Measurements from ENCODE around the gene IGSF22. TPM values are rescaled to one million over a fixed set of nuclear protein-coding genes. Genes with fewer than 3 reads are reported as not detected.

IGSF22 gene
- polyA plus RNA-seq, 1 of the 3 experiments (the other 2 are of a cell fraction): 0.02 TPM

DNA sequence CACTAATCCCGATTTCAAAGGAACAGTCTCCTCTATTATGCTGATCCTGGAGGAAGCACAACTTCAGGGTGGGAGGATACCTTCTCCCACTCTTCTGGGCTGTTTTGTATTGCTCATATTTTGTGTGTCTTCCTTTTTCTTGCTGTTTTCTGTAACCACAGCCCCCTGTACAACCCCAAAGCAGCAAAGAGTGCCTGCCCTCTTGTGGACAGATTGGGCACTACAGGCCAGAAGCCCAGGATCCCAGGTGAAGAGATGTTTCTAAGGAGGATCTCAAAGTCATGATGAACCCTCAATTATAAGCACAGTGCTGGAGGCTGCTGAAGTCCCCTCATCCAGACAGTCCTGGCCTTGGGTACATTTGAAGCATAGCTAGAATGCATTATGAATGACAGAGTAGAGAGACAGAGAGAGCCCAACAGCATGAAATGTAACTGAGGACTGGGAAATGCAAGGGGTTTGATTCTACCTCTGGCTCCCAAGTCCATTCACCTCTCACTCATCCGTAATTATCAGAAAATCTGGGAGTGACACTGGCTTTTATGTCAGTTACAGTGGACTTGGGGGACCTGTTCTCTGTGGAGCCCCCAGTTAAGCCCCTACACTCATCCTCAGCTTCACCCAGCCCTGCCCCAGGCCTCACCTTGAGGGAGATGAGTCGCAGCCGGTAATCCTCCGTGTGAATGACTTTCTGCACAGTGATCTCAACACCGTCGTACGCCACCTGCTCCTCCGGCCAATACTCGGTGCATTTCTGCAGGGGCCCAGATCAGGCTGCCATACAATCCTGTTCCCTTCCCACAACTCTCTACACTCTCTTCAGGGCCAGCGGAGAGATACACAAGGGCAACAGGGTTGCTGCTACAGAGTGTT lies 6.2 kb upstream of the IGSF22 start (continued):
- TF ChIP-seq RCOR1 (IDR thresholded peaks at IDR 0.05; ENCODE audit: low read length) (no peak), MXI1 (IDR thresholded peaks at IDR 0.05; ENCODE audit: low read depth, low read length) (no peak)

DNA sequence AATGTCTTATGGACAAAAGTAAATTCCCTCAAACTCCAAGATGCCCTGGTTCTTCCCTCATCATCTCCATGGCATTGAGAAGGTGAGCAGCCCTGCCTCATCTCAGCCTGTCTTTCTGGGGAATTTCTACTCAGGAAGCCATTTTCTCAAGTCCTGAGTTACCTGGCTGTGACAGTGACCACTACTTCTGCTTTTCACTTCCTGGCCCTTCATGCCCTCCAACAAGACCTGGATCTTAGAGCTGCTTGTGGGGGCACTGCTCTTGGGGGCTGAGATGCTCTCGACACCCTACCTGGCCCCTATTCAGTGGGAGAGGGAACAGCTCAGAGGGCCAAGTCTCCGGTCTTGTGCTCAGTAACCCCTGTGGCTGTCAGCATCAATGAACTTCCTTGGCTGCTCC lies 5.5 kb upstream of the IGSF22 start:
- no peak overlapping the region; the same call in 1 of the 2 replicates for H2AFZ ChIP-seq (ENCODE audit: low read depth)
- H3K4me2 ChIP-seq: no peak overlapping the region
- DNase-seq: no peak
- no peak overlapping the region for H3K9ac ChIP-seq
- ChIA-PET CTCF (interaction anchor here (0.6 to 7.2 kb wide), 26 partner anchors 9 to 616 kb away, joined by 3 to 103 read pairs (median 4); no protein-coding TSS in a partner anchor), POLR2A (interaction anchor here (0.9 kb wide), 1 partner anchor 348 kb away, joined by 3 read pairs; no protein-coding TSS in a partner anchor)
- no peaks in the 10 kb centered on the region for H3K9me3 ChIP-seq
- H3K9me2 ChIP-seq: no peaks in the 10 kb centered on the region
- no peaks in the 10 kb centered on the region for H3K36me3 ChIP-seq (replicated peaks in 1 of 2; ENCODE audit: control insufficient read depth in 1 of 2, insufficient read depth in 2 of 2, low read length in 1 of 2)
- TF ChIP-seq FOXJ3 (CRISPR knock-in tag; IDR thresholded peaks at IDR 0.05) (no peak), FOXM1 (IDR thresholded peaks at IDR 0.05; ENCODE audit: low read depth) (no peak), SMC3 (IDR thresholded peaks at IDR 0.05; ENCODE audit: low read depth, low read length) (no peak)
- TF ChIP-seq, protein P1, sequence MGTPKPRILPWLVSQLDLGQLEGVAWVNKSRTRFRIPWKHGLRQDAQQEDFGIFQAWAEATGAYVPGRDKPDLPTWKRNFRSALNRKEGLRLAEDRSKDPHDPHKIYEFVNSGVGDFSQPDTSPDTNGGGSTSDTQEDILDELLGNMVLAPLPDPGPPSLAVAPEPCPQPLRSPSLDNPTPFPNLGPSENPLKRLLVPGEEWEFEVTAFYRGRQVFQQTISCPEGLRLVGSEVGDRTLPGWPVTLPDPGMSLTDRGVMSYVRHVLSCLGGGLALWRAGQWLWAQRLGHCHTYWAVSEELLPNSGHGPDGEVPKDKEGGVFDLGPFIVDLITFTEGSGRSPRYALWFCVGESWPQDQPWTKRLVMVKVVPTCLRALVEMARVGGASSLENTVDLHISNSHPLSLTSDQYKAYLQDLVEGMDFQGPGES (IDR thresholded peaks at IDR 0.05; ENCODE audit: low read depth, low read length): no peak
- H3K4me1 ChIP-seq (ENCODE audit: control insufficient read depth in 1 of 2, insufficient read depth in 2 of 2, low read depth in 1 of 2, low read length in 1 of 2): no peaks in the 10 kb centered on the region; a peak in 1 of 4 replicates
- no peaks in the 10 kb centered on the region for H4K20me1 ChIP-seq (ENCODE audit: insufficient read depth)
- no peak overlapping the region for H3K27ac ChIP-seq (ENCODE audit: low read depth in 2 of 2, low read length in 1 of 2)
- H3K4me3 ChIP-seq (ENCODE audit: low read depth in 2 of 2, low read length in 1 of 2): no peak overlapping the region
- no peaks in the 10 kb centered on the region for H3K79me2 ChIP-seq (ENCODE audit: insufficient read depth)
- WGBS (ENCODE audit: low lambda C conversion rate): 94% methylated on average over 2 of the region's 2 CpGs
- no peaks in the 10 kb centered on the region for H3K27me3 ChIP-seq (ENCODE audit: insufficient read depth)
- H3F3A ChIP-seq (replicated peaks; ENCODE audit: insufficient read depth): no peaks in the 10 kb centered on the region

- TF ChIP-seq FOSL2 (IDR thresholded peaks at IDR 0.05; ENCODE audit: borderline replicate concordance, low read depth) (no peak), PBX3 (IDR thresholded peaks at IDR 0.05) (no peak), MEF2A (IDR thresholded peaks at IDR 0.05; ENCODE audit: borderline replicate concordance, low read depth) (no peak), CHD2 (IDR thresholded peaks at IDR 0.05; ENCODE audit: low read length, partially characterized antibody) (no peak), EP300 (IDR thresholded peaks at IDR 0.05; ENCODE audit: borderline replicate concordance in 1 of 2, low read depth in 1 of 2, low read length in 1 of 2) (no peak), JUND (IDR thresholded peaks at IDR 0.05) (no peak)
- TF ChIP-seq, protein P2, sequence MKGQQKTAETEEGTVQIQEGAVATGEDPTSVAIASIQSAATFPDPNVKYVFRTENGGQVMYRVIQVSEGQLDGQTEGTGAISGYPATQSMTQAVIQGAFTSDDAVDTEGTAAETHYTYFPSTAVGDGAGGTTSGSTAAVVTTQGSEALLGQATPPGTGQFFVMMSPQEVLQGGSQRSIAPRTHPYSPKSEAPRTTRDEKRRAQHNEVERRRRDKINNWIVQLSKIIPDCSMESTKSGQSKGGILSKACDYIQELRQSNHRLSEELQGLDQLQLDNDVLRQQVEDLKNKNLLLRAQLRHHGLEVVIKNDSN (IDR thresholded peaks at IDR 0.05; ENCODE audit: borderline replicate concordance, low read depth): no peak
- Histone ChIP-seq H4K20me1 (ENCODE audit: insufficient read depth) (no peaks in the 10 kb centered on the region), H3K27me3 (ENCODE audit: insufficient read depth) (no peaks in the 10 kb centered on the region), H3F3A (replicated peaks; ENCODE audit: insufficient read depth) (no peaks in the 10 kb centered on the region), H3K27ac (ENCODE audit: low read depth in 2 of 2, low read length in 1 of 2) (no peak overlapping the region), H3K4me2 (no peak overlapping the region), H3K79me2 (ENCODE audit: insufficient read depth) (no peaks in the 10 kb centered on the region), H3K9me3 (no peaks in the 10 kb centered on the region), H3K4me3 (ENCODE audit: low read depth in 2 of 2, low read length in 1 of 2) (no peak overlapping the region), H3K36me3 (replicated peaks in 1 of 2; ENCODE audit: control insufficient read depth in 1 of 2, insufficient read depth in 2 of 2, low read length in 1 of 2) (no peaks in the 10 kb centered on the region), H3K9ac (no peak overlapping the region), H2AFZ (ENCODE audit: low read depth) (no peak overlapping the region), H3K4me1 (ENCODE audit: control insufficient read depth in 1 of 2, insufficient read depth in 2 of 2, low read depth in 1 of 2, low read length in 1 of 2) (no peaks in the 10 kb centered on the region; a peak in 1 of 4 replicates), H3K9me2 (no peaks in the 10 kb centered on the region)
- 84% methylated on average over 9 of the region's 9 CpGs for WGBS (ENCODE audit: low lambda C conversion rate)
- CTCF ChIA-PET: interaction anchor here (1.8 to 7.2 kb wide), 5 partner anchors 7 to 615 kb away, joined by 5 to 103 read pairs (median 26); no protein-coding TSS in a partner anchor
- POLR2A ChIA-PET: no interaction called here
- DNase-seq: no peak
Measured at GRCh38 chr11:18730020-18730419, 4.0 kb upstream of the IGSF22 start.
